ENCODE data around the gene ATP13A3.

DNA sequence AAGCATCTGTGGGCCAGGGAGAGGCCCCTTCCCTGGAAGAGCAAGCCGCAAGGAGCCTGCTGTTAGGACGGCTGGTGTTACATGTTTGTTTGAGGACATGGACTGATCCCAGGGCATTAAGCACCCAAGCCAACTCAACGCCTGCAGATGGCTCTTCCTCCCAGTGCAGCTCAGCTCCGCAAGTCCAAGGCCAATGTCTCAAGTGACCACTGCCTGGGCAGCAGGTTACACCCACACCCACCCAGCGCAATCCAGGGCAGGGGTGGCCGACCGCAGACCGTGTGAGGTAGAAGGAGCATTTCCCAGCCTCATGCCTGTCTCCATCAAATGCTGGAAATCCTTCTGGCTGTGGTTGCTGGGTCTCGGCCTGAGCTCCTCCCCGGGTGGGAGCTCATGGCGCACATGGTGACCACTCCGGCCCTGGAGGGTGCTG, 102.2 kb downstream of the ATP13A3 start:
- TF ChIP-seq, protein P1, sequence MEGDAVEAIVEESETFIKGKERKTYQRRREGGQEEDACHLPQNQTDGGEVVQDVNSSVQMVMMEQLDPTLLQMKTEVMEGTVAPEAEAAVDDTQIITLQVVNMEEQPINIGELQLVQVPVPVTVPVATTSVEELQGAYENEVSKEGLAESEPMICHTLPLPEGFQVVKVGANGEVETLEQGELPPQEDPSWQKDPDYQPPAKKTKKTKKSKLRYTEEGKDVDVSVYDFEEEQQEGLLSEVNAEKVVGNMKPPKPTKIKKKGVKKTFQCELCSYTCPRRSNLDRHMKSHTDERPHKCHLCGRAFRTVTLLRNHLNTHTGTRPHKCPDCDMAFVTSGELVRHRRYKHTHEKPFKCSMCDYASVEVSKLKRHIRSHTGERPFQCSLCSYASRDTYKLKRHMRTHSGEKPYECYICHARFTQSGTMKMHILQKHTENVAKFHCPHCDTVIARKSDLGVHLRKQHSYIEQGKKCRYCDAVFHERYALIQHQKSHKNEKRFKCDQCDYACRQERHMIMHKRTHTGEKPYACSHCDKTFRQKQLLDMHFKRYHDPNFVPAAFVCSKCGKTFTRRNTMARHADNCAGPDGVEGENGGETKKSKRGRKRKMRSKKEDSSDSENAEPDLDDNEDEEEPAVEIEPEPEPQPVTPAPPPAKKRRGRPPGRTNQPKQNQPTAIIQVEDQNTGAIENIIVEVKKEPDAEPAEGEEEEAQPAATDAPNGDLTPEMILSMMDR (IDR thresholded peaks at IDR 0.05): no peak
- TF ChIP-seq POLR2A (IDR thresholded peaks at IDR 0.05): no peak
